Measurements from ENCODE around the gene ATXN1.

The ATXN1 gene

GRCh38 chr6:16761471-16762267 lies 409 bp upstream of the ATXN1 start:
- peak; percentile 77 to 78 for DNase-seq

GRCh38 chr6:16759646-16760515 lies 1.4 kb downstream of the ATXN1 start:
- peak; percentile 79 to 85 for DNase-seq

- peak in 1 of 2 donors; percentile 54 for DNase-seq
Observed at GRCh38 chr6:16759181-16759645, 2.0 kb downstream of the ATXN1 start.

GRCh38 chr6:16758163-16758975 lies 2.9 kb downstream of the ATXN1 start:
- DNase-seq: no peak

- no peak for DNase-seq
Observed at GRCh38 chr6:16757332-16757731, 3.9 kb downstream of the ATXN1 start.

- DNase-seq: peak; percentile 66 to 76
Observed at GRCh38 chr6:16756660-16757255, 4.5 kb downstream of the ATXN1 start.

GRCh38 chr6:16755544-16755943 lies 5.7 kb downstream of the ATXN1 start:
- DNase-seq: no peak

- no peak for DNase-seq
Observed at GRCh38 chr6:16754876-16755275, 6.4 kb downstream of the ATXN1 start.

- no peak for DNase-seq
Observed at GRCh38 chr6:16754274-16754673, 7.0 kb downstream of the ATXN1 start.

- DNase-seq: no peak
Observed at GRCh38 chr6:16753341-16753740, 7.9 kb downstream of the ATXN1 start.

GRCh38 chr6:16752206-16752866 lies 8.9 kb downstream of the ATXN1 start:
- DNase-seq: peak; percentile 90 to 97

GRCh38 chr6:16751251-16751946 lies 9.9 kb downstream of the ATXN1 start:
- no peak for DNase-seq

- DNase-seq: no peak
Observed at GRCh38 chr6:16750566-16750965, 10.7 kb downstream of the ATXN1 start.

- no peak for DNase-seq
Observed at GRCh38 chr6:16749516-16750485, 11.5 kb downstream of the ATXN1 start.

- DNase-seq: no peak
Observed at GRCh38 chr6:16748025-16748319, 13.3 kb downstream of the ATXN1 start.

- peak; percentile 75 to 92 for DNase-seq
Observed at GRCh38 chr6:16747232-16748024, 13.8 kb downstream of the ATXN1 start.

GRCh38 chr6:16746812-16747211 lies 14.4 kb downstream of the ATXN1 start:
- no peak for DNase-seq

- no peak for DNase-seq
Observed at GRCh38 chr6:16746401-16746800, 14.9 kb downstream of the ATXN1 start.

- peak in 1 of 2 donors; percentile 43 for DNase-seq
Observed at GRCh38 chr6:16743664-16744210, 17.5 kb downstream of the ATXN1 start.
